Right cardiac atrium (tissue), 5 donors: Measurements from ENCODE around the gene MED16. TPM values are rescaled to one million over a fixed set of nuclear protein-coding genes. Genes with fewer than 3 reads are reported as not detected.

Source experiments
- ATAC-seq, 2 donors: fragments of 200-7000 bp; cut with Tn5 transposase; one replicate each; pipeline versions ENCODE4 v1.8.0 to v1.9.1; 2020; ENCODE audit warnings: moderate library complexity in 2 of 2, mild to moderate bottlenecking in 1 of 2
- DNase-seq, 3 donors: peaks; one replicate each; pipeline ENCODE4 v3.0.0-alpha.2; 2020
- H3K27ac ChIP-seq: one replicate; pipeline ENCODE4 v1.5.1; 2013; ENCODE audit warnings: mild to moderate bottlenecking, low read length, control low read depth, moderate library complexity
- H3K27me3 ChIP-seq: one replicate; pipeline ENCODE4 v1.6.1; 2013; ENCODE audit not compliant: control insufficient read depth, insufficient read depth
- H3K4me1 ChIP-seq: one replicate; pipeline ENCODE4 v1.6.1; 2013; ENCODE audit warnings: low read length; ENCODE audit not compliant: control insufficient read depth, insufficient read depth
- H3K4me3 ChIP-seq: one replicate; pipeline ENCODE4 v1.5.1; 2013; ENCODE audit warnings: low read length, control low read depth
- H3K9me3 ChIP-seq: one replicate; pipeline ENCODE4 v1.6.1; 2013; ENCODE audit warnings: low read length; ENCODE audit not compliant: control insufficient read depth
- WGBS: extraction: QIAGEN DNeasy Blood & Tissue Kit; methylation state at CpG from one replicate; pipeline ENCODE4 v1.1.7; 2013; 5-methylcytosine and 5-hydroxymethylcytosine counted together
- intact Hi-C, 4 donors: fragments of 100-400 bp; cut with DNase I; formaldehyde crosslinking; loops; one replicate each; pipeline versions ENCODE4 v1.11.0 to v1.14.0; 2022 to 2023
- polyA plus RNA-seq: library from polyadenylated mRNA; stranded (reverse); fragments of 200-250 nt; gene quantifications from one replicate; pipeline ENCODE4 v1.2.3, GENCODE V29; 2013
- total RNA-seq, 4 donors: library from RNA; stranded (reverse); fragmentation: NEBNext Ultra II Directional; extraction: Animal tissue kit (Norgen Biotek cat#: 25700); gene quantifications; one replicate each; pipeline ENCODE4 v1.2.1, GENCODE V29; 2021
- donor health status: healthy with polysubstance abuse.
- donor health status: DM: no; HTN: yes; CAD: no.
- donor health status: DM: no; HTN: no; CAD: no.
- donor health status: DM: no; HTN: yes; CAD: no; lungs with severe emphysema.
- donor health status: DM: yes; HTN: yes; CAD: no.

MED16 gene
- total and polyA plus RNA-seq, 5 donors = 21.3 to 28.4 (median 25.0) TPM

DNA sequence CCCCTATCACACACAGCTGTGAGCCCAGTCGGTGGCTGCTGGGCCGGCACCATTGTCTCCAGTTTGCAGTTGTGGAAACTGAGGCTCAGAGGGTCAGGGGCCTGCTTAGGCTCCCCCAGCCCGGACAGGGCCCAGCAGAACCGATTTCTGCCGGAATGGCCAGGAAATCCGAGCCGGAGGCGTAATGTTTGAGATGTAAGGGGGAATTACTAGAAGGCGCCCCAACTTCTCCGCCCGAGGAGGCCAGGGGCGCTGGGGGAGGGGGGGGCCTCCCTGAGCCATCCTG lies 25.1 kb upstream of the MED16 start:
- WGBS = 5% methylated on average over 12 of the region's 12 CpGs
- no peak overlapping the region for H3K27ac ChIP-seq
- H3K4me1 ChIP-seq = peaks cover 2% of the 10 kb centered on the region
- intact Hi-C loops = loop anchor here in 3 of 4 donors (5.0 to 10.0 kb wide), 2 partner anchors 53 to 61 kb away; partner anchors contain the start of gene CFD (in 1 of the 3)
- no peak overlapping the region for H3K4me3 ChIP-seq
- H3K27me3 ChIP-seq = no peaks in the 10 kb centered on the region
- DNase-seq = no peak
- H3K9me3 ChIP-seq = no peaks in the 10 kb centered on the region
- ATAC-seq = no peak

- Histone ChIP-seq H3K4me3 (peak within 1 kb of the TSS; percentile 20), H3K27me3 (no peaks in the 10 kb centered on the region), H3K9me3 (no peaks in the 10 kb centered on the region), H3K4me1 (peaks cover 2% of the 10 kb centered on the region), H3K27ac (no peak within 1 kb of the TSS)
- intact Hi-C loops = loop anchor here in 3 of 4 donors (5.0 to 10.0 kb wide), 2 partner anchors 53 to 60 kb away; partner anchors contain the start of gene CFD (in 1 of the 3)
- WGBS = under 1% methylated on average over 87 of the region's 87 CpGs
- DNase-seq (peak in 1 of 3 donors; percentile 57), ATAC-seq (no peak)
Measured at GRCh38 chr19:917323-918151, 24.6 kb upstream of the MED16 start, which contains the start of gene KISS1R. KISS1R (plus strand) TSS chr19:917333; CDS start chr19:917503, 170 bp downstream.

GRCh38 chr19:916645-917322 lies 23.8 kb upstream of the MED16 start:
- Histone ChIP-seq H3K4me1 (peaks cover 2% of the 10 kb centered on the region), H3K27ac (no peak overlapping the region), H3K4me3 (peak overlapping the region; percentile 20), H3K27me3 (no peaks in the 10 kb centered on the region), H3K9me3 (no peaks in the 10 kb centered on the region)
- no peak for DNase-seq
- WGBS = 17% methylated on average over 35 of the region's 35 CpGs
- ATAC-seq = no peak
- intact Hi-C loops = loop anchor here in 3 of 4 donors (5.0 to 10.0 kb wide), 2 partner anchors 52 to 59 kb away; partner anchors contain the start of gene CFD (in 1 of the 3)

DNA sequence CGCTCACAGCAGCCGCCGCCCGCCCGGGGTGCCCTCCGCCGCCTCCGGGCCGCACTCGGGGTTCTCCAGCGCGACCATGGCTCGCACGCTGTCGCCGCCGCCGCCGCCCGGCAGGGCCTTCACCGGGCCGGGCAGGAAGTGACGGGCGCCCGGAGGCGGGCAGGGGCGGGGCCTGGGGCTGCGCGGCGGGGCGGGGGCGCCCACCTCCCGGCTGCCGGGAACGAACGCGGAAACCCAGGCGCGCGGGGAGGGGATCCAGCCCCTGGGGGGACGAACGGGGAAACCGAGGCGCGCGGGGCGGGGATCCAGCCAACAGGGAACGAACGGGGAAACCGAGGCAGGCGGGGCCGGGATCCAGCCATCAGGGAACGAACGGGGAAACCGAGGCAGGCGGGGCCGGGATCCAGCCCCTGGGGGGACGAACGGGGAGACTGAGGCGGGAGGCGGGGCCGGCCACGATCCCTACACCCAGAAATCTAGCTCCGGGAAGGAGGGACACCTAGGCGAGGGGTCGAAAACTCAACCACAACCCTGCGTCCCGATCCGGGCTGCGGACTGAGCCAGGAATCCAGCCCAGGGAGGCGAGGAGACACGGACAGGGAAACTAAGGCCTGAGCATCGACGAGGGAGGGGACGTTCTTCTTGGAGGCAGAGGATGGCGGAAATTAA lies 20.2 kb upstream of the MED16 start, which contains the start of gene R3HDM4:
Gene R3HDM4 (minus strand): TSS at position 140 of the 669 bp plus-strand sequence. CDS start 62 bp downstream, at position 78.
- no peaks in the 10 kb centered on the region for H3K27me3 ChIP-seq
- peaks cover 2% of the 10 kb centered on the region for H3K4me1 ChIP-seq
- peak; percentile 91 to 92 for ATAC-seq
- H3K9me3 ChIP-seq = no peaks in the 10 kb centered on the region
- intact Hi-C loops = loop anchor here in 2 of 4 donors (10.0 kb wide), 1 partner anchor 48 kb away; no protein-coding TSS in a partner anchor
- peak within 1 kb of the TSS; percentile 100 for H3K4me3 ChIP-seq
- peak within 1 kb of the TSS; percentile 91 for H3K27ac ChIP-seq
- WGBS = under 1% methylated on average over 76 of the region's 76 CpGs
- DNase-seq = peak; percentile 83 to 93 (median 92)

DNA sequence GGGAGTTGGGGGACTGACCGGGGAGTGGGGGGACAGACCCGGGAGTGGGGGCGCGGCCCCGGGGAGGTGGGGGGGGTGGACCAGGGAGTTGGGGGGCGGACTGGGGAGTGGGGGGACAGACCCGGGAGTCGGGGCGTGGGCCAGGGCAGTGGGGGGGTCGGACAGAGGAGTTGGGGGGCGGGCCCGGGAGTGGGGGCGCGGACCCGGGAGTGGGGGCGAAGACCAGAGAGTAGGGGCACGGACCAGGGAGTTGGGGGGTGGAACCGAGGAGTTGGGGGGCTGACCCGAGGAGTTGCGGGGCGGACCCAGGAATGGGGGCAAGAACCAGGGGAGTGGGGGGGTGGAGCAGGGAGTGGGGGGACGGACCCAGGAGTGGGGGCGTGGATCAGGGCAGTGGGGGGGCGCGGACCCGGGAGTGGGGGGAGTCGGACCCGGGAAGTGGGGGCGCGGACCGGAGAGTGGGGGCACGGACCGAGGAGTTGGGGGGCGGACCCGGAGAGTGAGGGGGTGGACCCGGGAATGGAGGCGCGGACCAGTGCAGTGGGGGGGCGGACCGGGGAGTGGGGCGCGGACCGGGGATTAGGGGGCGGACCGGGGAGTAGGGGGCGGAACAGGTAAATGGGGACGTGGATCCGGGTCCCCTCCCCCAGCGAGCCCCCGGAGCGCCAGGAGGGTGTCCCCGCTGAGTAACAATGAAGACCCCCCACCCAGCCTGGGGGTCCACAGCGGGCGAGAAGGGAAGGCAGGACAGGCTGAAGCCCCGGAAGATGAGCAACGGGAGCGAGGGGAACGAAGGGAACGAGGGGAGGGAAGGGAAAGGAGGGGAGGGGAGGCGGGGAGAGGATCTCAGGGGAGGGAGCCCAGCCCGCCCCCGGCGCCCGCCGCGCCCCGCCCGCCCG lies 19.4 kb upstream of the MED16 start:
- H3K27me3 ChIP-seq = no peaks in the 10 kb centered on the region
- no peaks in the 10 kb centered on the region for H3K9me3 ChIP-seq
- intact Hi-C loops = loop anchor here in 2 of 4 donors (10.0 kb wide), 1 partner anchor 48 kb away; no protein-coding TSS in a partner anchor
- DNase-seq (peak in 2 of 3 donors; percentile 75 to 77), ATAC-seq (peak; percentile 6 to 10)
- H3K4me1 ChIP-seq = peaks cover 2% of the 10 kb centered on the region
- WGBS = 5% methylated on average over 65 of the region's 69 CpGs
- peak overlapping the region; percentile 100 for H3K4me3 ChIP-seq
- H3K27ac ChIP-seq = peak overlapping the region; percentile 69

GRCh38 chr19:911197-912033 lies 18.4 kb upstream of the MED16 start:
- intact Hi-C loops = loop anchor here in 2 of 4 donors (10.0 kb wide), 1 partner anchor 47 kb away; no protein-coding TSS in a partner anchor
- no peak overlapping the region for H3K4me3 ChIP-seq
- no peaks in the 10 kb centered on the region for H3K27me3 ChIP-seq
- WGBS = 82% methylated on average over 54 of the region's 54 CpGs
- ATAC-seq (peak; percentile 8 to 21), DNase-seq (peak in 2 of 3 donors; percentile 65 to 67)
- H3K27ac ChIP-seq = no peak overlapping the region
- H3K4me1 ChIP-seq = peaks cover 2% of the 10 kb centered on the region
- no peaks in the 10 kb centered on the region for H3K9me3 ChIP-seq

DNA sequence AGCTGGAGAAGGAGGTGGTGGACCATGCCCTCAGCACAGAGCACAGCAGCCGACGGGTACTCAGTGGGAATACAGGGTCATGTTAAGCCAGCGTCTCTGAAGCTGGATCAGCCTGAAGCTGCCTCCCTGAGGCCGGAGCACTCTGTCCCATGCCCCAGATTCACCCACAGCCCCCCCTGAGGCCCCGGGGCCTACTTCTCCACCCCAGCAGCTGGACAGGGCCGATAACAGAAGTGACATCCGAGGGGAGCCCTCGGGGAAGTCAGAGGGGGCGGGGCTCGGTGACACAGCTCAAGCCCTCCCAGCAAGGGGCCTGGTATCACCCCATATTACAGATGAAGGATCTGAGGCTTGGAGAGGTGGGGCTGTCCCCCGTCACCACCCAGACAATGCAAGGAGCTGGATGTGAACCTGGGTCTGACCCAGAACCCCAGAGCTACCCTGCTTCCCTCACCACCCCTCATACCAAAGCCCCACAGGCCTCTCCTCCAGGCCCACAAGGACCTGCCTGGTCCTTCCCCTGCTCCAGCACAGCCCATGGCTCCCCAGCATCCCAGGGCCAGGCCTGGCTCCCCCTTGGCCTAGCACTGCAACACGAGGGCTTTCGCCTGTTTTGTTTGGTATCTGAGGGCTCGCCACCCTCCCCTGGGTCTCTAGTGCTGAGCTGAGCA lies 14.3 kb upstream of the MED16 start:
- H3K27ac ChIP-seq = no peak overlapping the region
- no peaks in the 10 kb centered on the region for H3K27me3 ChIP-seq
- peak in 1 of 2 donors; percentile 8 for ATAC-seq
- intact Hi-C loops = no loop called here
- no peaks in the 10 kb centered on the region for H3K4me1 ChIP-seq
- WGBS = 66% methylated on average over 14 of the region's 14 CpGs
- no peak overlapping the region for H3K4me3 ChIP-seq
- DNase-seq = no peak
- H3K9me3 ChIP-seq = no peaks in the 10 kb centered on the region

- DNase-seq (no peak), ATAC-seq (no peak)
- H3K9me3 ChIP-seq = no peaks in the 10 kb centered on the region
- H3K4me3 ChIP-seq = no peak overlapping the region
- 94% methylated on average over 7 of the region's 7 CpGs for WGBS
- no peak overlapping the region for H3K27ac ChIP-seq
- no peaks in the 10 kb centered on the region for H3K27me3 ChIP-seq
- H3K4me1 ChIP-seq = no peaks in the 10 kb centered on the region
- intact Hi-C loops = no loop called here
Measured at GRCh38 chr19:906480-906879, 13.5 kb upstream of the MED16 start.

DNA sequence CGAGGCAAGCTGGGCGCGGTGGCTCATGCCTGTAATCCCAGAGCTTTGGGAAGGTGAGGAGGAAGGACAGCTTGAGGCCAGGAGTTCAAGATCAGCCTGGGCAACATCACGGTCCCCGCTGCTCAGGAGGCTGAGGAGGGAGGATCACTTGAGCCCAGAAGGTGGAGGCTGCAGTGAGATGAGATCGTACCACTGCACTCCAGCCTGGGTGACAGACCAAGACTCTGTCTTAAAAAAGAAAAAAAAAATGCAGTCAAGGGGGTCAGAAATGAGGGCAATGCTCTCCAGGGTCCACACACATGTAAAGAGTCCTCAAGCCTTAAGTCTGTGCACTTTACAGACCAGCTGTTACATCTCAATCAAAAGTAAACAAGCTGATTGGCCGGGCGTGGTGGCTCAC lies 11.6 kb upstream of the MED16 start:
- no peaks in the 10 kb centered on the region for H3K9me3 ChIP-seq
- no peak overlapping the region for H3K4me3 ChIP-seq
- no peak for ATAC-seq
- DNase-seq = no peak
- H3K27ac ChIP-seq = no peak overlapping the region
- intact Hi-C loops = no loop called here
- WGBS = 93% methylated on average over 8 of the region's 8 CpGs
- H3K4me1 ChIP-seq = no peaks in the 10 kb centered on the region
- H3K27me3 ChIP-seq = no peaks in the 10 kb centered on the region
